SK-N-SH treated with all-trans-retinoic acid at 6 μM for 48 hours (cell line): ENCODE data around the gene KIAA1755.

Experiments
- ATAC-seq: fragments of 200-7000 bp; cut with Tn5 transposase; 3 replicates; pipeline ENCODE4 v1.9.1; 2020; ENCODE audit warnings: mild to moderate bottlenecking, moderate library complexity
- ARNTL ChIP-seq: fragments of 450-650 bp; formaldehyde crosslinking; IDR thresholded peaks from 2 replicates; pipeline ENCODE4 v1.5.0; 2020; ENCODE audit warnings: low read depth, mild to moderate bottlenecking, moderate library complexity, borderline replicate concordance
- BACH2 ChIP-seq: fragments of 250-450 bp; sonication (Bioruptor Pico); IDR thresholded peaks from 2 replicates; pipeline ENCODE4 v1.9.0; 2021; ENCODE audit warnings: mild to moderate bottlenecking, borderline replicate concordance
- CSDC2 ChIP-seq: fragments of 250-450 bp; sonication (Bioruptor Pico); IDR thresholded peaks from 2 replicates; pipeline ENCODE4 v1.5.0; 2020; ENCODE audit warnings: mild to moderate bottlenecking, moderate library complexity
- CSRNP3 ChIP-seq: fragments of 250-450 bp; sonication (Bioruptor Pico); IDR thresholded peaks from 2 replicates; pipeline ENCODE4 v1.5.1; 2021; ENCODE audit warnings: mild to moderate bottlenecking, moderate library complexity
- ESRRG ChIP-seq: fragments of 250-450 bp; sonication (Bioruptor Pico); IDR thresholded peaks from 2 replicates; pipeline ENCODE4 v1.6.1; 2021; ENCODE audit warnings: mild to moderate bottlenecking
- GLIS3 ChIP-seq: fragments of 250-450 bp; sonication (Bioruptor Pico); IDR thresholded peaks from 2 replicates; pipeline ENCODE4 v1.5.0; 2020; ENCODE audit warnings: mild to moderate bottlenecking, moderate library complexity
- ISL1 ChIP-seq: fragments of 250-450 bp; sonication (Bioruptor Pico); IDR thresholded peaks from 2 replicates; pipeline ENCODE4 v2.1.2; 2022; ENCODE audit warnings: mild to moderate bottlenecking, moderate library complexity
- OSR1 ChIP-seq: fragments of 250-450 bp; sonication (Bioruptor Pico); IDR thresholded peaks from 2 replicates; pipeline ENCODE4 v1.8.0; 2022; ENCODE audit warnings: moderate library complexity, mild to moderate bottlenecking, inconsistent platforms
- POU6F1 ChIP-seq: fragments of 250-450 bp; sonication (Bioruptor Pico); IDR thresholded peaks from 2 replicates; pipeline ENCODE4 v1.8.0; 2021; ENCODE audit warnings: low read depth, mild to moderate bottlenecking, moderate library complexity, borderline replicate concordance
- PPARA ChIP-seq: fragments of 250-450 bp; sonication (Bioruptor Pico); IDR thresholded peaks from 2 replicates; pipeline ENCODE4 v1.5.0; 2020; ENCODE audit warnings: mild to moderate bottlenecking, borderline replicate concordance
- RARB ChIP-seq: fragments of 250-450 bp; sonication (Bioruptor Pico); IDR thresholded peaks from 2 replicates; pipeline ENCODE4 v1.8.0; 2021; ENCODE audit warnings: mild to moderate bottlenecking, moderate library complexity
- SNAI2 ChIP-seq: fragments of 250-450 bp; sonication (Bioruptor Pico); IDR thresholded peaks from 2 replicates; pipeline ENCODE4 v1.5.0; 2020; ENCODE audit warnings: mild to moderate bottlenecking, moderate library complexity
- TCF4 ChIP-seq: fragments of 250-450 bp; sonication (Bioruptor Pico); IDR thresholded peaks from 2 replicates; pipeline ENCODE4 v1.8.0; 2021; ENCODE audit warnings: mild to moderate bottlenecking, moderate library complexity, borderline replicate concordance
- TOX ChIP-seq: fragments of 250-450 bp; sonication (Bioruptor Pico); IDR thresholded peaks from 2 replicates; pipeline ENCODE4 v1.8.0; 2021; ENCODE audit warnings: mild to moderate bottlenecking, moderate library complexity, borderline replicate concordance
- ZFP3 ChIP-seq: fragments of 250-450 bp; sonication (Bioruptor Pico); IDR thresholded peaks from 2 replicates; pipeline ENCODE4 v1.5.0; 2020; ENCODE audit warnings: mild to moderate bottlenecking, moderate library complexity
- ZFP30 ChIP-seq: fragments of 450-650 bp; formaldehyde crosslinking; IDR thresholded peaks from 2 replicates; pipeline ENCODE4 v1.5.0; 2022; ENCODE audit warnings: mild to moderate bottlenecking, moderate library complexity
- ZNF565 ChIP-seq: fragments of 450-650 bp; formaldehyde crosslinking; conservative IDR thresholded peaks from 2 replicates; pipeline ENCODE4 v1.5.0; 2020; ENCODE audit warnings: low read depth, mild to moderate bottlenecking, moderate library complexity
- ZNF8 ChIP-seq: fragments of 450-650 bp; formaldehyde crosslinking; IDR thresholded peaks from 2 replicates; pipeline ENCODE4 v1.5.0; 2020; ENCODE audit warnings: mild to moderate bottlenecking, moderate library complexity
- TF ChIP-seq, protein P1 (sequence below): fragments of 250-450 bp; sonication (Bioruptor Pico); IDR thresholded peaks from 2 replicates; pipeline ENCODE4 v1.8.0; 2020; ENCODE audit warnings: mild to moderate bottlenecking, moderate library complexity, borderline replicate concordance
- TF ChIP-seq, protein P2 (sequence below): fragments of 250-450 bp; sonication (Bioruptor Pico); IDR thresholded peaks from 2 replicates; pipeline ENCODE4 v1.5.0; 2020; ENCODE audit warnings: mild to moderate bottlenecking, moderate library complexity
- TF ChIP-seq, protein P3 (sequence below): fragments of 250-450 bp; sonication (Bioruptor Pico); IDR thresholded peaks from 2 replicates; pipeline ENCODE4 v1.5.1; 2020; ENCODE audit warnings: low read depth, mild to moderate bottlenecking, moderate library complexity

KIAA1755 gene

GRCh38 chr20:38256966-38257365 is 3.6 kb downstream of the KIAA1755 start:
- no peak for ATAC-seq

GRCh38 chr20:38256021-38256420 is 4.5 kb downstream of the KIAA1755 start:
- no peak for ATAC-seq
- no peak for TF ChIP-seq CSRNP3 (CRISPR knock-in tag)
- no peak for TF ChIP-seq ZFP30 (CRISPR knock-in tag)
- TF ChIP-seq GLIS3, result no peak
- TF ChIP-seq TCF4 (CRISPR knock-in tag), result no peak
- TF ChIP-seq BACH2, result no peak
- TF ChIP-seq TOX (CRISPR knock-in tag), result no peak
- TF ChIP-seq RARB (CRISPR knock-in tag), result no peak
- no peak for TF ChIP-seq OSR1 (CRISPR knock-in tag)
- TF ChIP-seq, protein P1, sequence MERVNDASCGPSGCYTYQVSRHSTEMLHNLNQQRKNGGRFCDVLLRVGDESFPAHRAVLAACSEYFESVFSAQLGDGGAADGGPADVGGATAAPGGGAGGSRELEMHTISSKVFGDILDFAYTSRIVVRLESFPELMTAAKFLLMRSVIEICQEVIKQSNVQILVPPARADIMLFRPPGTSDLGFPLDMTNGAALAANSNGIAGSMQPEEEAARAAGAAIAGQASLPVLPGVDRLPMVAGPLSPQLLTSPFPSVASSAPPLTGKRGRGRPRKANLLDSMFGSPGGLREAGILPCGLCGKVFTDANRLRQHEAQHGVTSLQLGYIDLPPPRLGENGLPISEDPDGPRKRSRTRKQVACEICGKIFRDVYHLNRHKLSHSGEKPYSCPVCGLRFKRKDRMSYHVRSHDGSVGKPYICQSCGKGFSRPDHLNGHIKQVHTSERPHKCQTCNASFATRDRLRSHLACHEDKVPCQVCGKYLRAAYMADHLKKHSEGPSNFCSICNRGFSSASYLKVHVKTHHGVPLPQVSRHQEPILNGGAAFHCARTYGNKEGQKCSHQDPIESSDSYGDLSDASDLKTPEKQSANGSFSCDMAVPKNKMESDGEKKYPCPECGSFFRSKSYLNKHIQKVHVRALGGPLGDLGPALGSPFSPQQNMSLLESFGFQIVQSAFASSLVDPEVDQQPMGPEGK, result no peak
- TF ChIP-seq ISL1 (CRISPR knock-in tag), result no peak
- TF ChIP-seq, protein P2, sequence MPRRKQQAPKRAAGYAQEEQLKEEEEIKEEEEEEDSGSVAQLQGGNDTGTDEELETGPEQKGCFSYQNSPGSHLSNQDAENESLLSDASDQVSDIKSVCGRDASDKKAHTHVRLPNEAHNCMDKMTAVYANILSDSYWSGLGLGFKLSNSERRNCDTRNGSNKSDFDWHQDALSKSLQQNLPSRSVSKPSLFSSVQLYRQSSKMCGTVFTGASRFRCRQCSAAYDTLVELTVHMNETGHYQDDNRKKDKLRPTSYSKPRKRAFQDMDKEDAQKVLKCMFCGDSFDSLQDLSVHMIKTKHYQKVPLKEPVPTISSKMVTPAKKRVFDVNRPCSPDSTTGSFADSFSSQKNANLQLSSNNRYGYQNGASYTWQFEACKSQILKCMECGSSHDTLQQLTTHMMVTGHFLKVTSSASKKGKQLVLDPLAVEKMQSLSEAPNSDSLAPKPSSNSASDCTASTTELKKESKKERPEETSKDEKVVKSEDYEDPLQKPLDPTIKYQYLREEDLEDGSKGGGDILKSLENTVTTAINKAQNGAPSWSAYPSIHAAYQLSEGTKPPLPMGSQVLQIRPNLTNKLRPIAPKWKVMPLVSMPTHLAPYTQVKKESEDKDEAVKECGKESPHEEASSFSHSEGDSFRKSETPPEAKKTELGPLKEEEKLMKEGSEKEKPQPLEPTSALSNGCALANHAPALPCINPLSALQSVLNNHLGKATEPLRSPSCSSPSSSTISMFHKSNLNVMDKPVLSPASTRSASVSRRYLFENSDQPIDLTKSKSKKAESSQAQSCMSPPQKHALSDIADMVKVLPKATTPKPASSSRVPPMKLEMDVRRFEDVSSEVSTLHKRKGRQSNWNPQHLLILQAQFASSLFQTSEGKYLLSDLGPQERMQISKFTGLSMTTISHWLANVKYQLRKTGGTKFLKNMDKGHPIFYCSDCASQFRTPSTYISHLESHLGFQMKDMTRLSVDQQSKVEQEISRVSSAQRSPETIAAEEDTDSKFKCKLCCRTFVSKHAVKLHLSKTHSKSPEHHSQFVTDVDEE (CRISPR knock-in tag), result no peak
- TF ChIP-seq PPARA (CRISPR knock-in tag), result no peak
- no peak for TF ChIP-seq ESRRG (CRISPR knock-in tag)
- TF ChIP-seq ZFP3 (CRISPR knock-in tag), result no peak
- TF ChIP-seq ZNF565, result no peak
- TF ChIP-seq ARNTL, result no peak
- TF ChIP-seq POU6F1 (CRISPR knock-in tag), result no peak

More at GRCh38 chr20:38256966-38257365, 3.6 kb downstream of the KIAA1755 start:
- TF ChIP-seq CSDC2 (no peak), ZNF565 (no peak)

GRCh38 chr20:38255393-38255792 is 5.1 kb downstream of the KIAA1755 start:
- ATAC-seq, result no peak
- TF ChIP-seq ISL1 (CRISPR knock-in tag), result no peak
- no peak for TF ChIP-seq SNAI2 (CRISPR knock-in tag)
- TF ChIP-seq, protein P3, sequence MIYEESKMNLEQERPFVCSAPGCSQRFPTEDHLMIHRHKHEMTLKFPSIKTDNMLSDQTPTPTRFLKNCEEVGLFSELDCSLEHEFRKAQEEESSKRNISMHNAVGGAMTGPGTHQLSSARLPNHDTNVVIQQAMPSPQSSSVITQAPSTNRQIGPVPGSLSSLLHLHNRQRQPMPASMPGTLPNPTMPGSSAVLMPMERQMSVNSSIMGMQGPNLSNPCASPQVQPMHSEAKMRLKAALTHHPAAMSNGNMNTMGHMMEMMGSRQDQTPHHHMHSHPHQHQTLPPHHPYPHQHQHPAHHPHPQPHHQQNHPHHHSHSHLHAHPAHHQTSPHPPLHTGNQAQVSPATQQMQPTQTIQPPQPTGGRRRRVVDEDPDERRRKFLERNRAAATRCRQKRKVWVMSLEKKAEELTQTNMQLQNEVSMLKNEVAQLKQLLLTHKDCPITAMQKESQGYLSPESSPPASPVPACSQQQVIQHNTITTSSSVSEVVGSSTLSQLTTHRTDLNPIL (CRISPR knock-in tag), result no peak
- TF ChIP-seq ZNF8 (CRISPR knock-in tag), result no peak
- TF ChIP-seq, protein P2 (CRISPR knock-in tag), result no peak
- TF ChIP-seq BACH2, result no peak
- TF ChIP-seq PPARA (CRISPR knock-in tag), result no peak
- TF ChIP-seq RARB (CRISPR knock-in tag), result no peak
- TF ChIP-seq CSDC2, result no peak
- no peak for TF ChIP-seq CSRNP3 (CRISPR knock-in tag)
- TF ChIP-seq, protein P1, result no peak
